ENCODE results near the gene FMO1.
"Not testable (repeated sequence)": the region's sequence is repeated elsewhere in the genome, so short reads cannot be mapped to it uniquely, and the experiment has no call there.

The FMO1 gene

GRCh38 chr1:171248302-171248701 is at the start of gene FMO1:
TSS of gene FMO1 (plus strand) at chr1:171248494. CDS start at chr1:171258088, 9,594 bp downstream.
- DNase-seq = no peak

- DNase-seq = no peak
Measured at GRCh38 chr1:171204296-171204695, 44.0 kb upstream of the FMO1 start.

- DNase-seq = no peak
Measured at GRCh38 chr1:171206204-171206977, 41.9 kb upstream of the FMO1 start.

GRCh38 chr1:171206978-171207355 is 41.3 kb upstream of the FMO1 start:
- no peak for DNase-seq

DNA sequence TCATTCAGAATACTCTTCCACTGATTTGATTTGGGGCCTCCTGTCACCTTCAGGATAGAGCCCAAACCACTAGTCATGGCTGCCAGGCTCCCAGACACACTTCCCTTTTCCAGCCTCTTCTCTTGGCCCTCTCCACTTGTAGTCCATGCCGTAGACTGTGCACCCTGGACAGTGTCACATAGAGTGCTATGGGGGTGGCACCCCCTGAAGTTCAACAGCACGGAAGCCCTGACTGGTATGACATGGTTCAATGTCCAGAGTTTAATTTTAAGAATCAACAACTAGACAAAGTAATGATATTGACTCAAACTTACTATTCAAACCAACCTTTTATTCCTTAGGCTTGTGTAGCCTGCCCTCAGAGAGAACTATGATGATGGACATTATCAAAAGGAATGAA is 40.9 kb upstream of the FMO1 start:
- DNase-seq = no peak

DNA sequence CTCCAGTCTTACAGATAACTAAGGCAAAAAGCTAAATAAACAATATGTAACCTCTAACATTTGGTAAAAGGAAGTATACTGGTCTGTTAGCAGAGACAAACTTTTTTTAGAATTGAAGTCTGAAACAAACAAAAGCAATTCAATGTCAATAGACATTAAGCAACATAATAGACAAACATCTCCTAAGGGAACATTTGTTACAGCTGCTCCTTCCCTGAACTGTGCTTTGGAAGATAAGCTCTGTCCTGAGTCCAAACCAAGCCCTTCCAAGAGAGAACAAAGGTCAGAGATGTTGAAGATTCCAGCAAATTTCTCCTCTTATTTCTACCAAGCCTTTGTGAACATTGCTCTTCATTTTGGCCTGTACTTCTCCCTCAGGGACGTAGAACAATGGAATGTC is 37.9 kb upstream of the FMO1 start:
- DNase-seq = no peak

- peak; percentile 93 for DNase-seq
Measured at GRCh38 chr1:171212607-171213351, 35.5 kb upstream of the FMO1 start.

- DNase-seq = peak; percentile 21
Measured at GRCh38 chr1:171213559-171214454, 34.5 kb upstream of the FMO1 start.

GRCh38 chr1:171217658-171218443 is 30.4 kb upstream of the FMO1 start:
- no peak for DNase-seq

DNA sequence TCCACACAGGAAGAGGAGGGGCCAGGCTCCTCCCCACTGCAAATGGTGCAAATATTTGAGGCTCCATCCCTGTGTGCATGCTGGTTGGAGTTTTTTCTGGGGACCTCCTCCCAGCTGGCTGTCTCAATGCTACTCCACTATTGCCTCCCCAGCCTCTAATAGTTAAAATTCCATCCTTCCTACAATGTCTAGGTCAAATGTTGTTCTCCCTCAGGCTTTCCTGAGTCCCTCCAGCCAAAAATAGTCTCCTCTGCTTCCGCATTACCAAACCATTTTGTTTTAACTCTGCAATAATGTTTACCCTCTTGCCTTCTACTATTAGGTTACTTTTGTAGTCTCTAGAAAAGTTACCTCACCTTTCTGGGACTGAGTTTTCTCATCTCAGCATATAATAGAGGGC is 29.6 kb upstream of the FMO1 start:
- no peak for DNase-seq

DNA sequence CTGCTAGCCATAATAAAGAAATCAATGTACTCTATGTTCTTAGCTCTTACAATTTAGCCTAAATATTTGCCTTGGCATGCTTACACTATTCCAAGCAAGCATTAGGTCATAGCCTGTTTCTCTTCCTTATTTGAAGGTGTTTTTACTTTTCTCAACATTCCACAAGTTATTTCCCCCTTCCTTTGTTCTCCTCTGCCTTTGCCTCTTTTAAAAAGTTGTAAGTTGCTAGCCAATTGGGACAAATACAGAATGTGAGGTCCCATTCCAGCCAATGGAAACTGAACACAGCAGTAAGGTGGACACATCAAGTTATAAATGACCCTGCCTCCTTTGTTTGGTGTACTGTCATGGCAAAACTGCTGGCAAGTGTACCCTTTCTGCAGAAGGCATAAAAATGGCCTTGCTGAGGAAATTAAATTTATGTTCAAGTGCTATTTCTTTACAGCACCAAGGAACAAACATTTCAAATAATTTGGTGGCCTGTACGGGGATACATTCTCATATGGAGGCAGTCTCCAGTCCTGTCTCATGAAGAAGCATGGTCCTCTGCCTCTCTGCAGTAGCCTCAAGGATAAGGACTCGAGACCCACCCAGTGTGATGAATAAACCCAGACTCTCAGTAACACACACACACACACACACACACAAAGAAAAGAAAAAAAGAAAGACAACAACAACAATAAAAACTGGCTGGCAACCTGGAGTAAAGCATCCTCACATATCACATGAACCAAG is 28.8 kb upstream of the FMO1 start:
- no peak for DNase-seq

DNA sequence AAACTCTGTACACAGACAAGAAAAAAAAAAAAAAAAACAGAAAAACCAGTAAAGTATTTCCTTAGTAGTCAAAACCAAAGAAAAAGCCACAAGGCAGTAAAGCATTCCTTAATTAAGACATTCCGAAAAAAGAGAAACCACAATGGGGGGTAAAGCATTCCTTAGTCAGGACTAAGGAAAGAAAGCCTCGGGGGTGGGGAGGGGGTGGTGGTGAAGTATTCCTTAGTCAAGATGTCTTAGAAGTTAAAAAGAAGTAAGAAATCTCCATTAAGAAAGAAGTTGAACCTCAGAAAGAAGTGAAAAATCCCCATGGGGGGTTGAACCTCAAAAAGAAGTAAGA is 28.2 kb upstream of the FMO1 start:
- no peak for DNase-seq

DNA sequence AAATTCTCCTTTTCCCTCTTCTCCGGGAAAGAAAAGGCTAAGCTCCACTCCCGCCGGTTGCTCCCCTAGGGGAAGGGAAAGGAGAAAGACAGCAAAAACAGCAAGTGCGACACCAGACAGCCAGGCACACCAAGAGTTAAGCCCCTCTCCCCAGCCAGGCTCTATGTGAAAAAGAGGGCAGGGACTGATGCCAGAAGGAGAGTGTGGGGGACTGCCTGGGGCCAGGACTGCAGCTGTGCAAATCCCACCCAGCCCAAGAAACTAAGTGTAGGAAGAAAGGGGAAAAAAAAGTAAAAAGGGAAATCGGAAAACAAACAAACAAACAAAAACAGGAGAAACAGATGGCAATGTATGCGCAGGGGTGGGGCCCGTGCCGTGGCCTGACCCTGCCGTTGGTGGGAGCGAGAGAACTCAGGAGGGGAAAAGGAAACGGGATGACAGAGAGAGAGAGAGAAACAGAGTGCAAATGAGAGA is 27.7 kb upstream of the FMO1 start:
- DNase-seq = peak; percentile 79

- peak; percentile 24 for DNase-seq
Measured at GRCh38 chr1:171221665-171222591, 26.4 kb upstream of the FMO1 start.

DNA sequence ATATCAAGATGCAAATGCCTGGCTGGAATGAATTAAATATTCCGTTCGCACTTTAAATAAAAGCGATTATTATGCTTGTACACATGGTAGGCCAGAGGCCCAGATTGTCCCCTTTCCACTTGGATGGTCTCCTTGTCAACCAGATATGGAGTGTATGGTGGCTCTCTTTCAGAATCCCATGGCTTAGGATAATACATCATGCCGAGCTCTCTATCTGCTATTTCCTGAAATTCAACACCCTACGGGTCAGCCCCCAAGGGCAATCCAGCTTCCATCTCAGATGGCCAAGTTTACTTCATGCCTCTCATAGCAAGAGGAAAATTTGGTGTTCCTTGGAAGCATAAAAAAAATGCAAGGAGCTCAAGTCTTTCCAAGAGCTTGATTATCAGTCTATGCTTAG is 25.4 kb upstream of the FMO1 start:
- DNase-seq = peak; percentile 83

DNA sequence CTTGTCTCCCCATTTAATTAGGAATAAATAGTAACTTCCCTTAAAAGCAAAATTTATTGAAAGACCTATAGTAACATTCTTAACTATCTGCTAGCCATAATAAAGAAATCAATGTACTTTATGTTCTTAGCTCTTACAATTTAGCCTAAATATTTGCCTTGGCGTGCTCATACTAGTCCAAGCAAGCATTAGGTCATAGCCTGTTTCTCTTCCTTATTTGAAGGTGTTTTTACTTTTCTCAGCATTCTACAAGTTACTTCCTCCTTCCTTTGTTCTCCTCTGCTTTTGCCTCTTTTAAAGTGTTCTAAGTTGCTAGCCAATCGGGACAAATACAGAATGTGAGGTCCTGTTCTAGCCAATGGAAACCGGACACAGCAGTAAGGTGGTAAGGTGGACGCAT is 24.0 kb upstream of the FMO1 start:
- DNase-seq = not testable (repeated sequence)

- DNase-seq = peak; percentile 94
Measured at GRCh38 chr1:171226747-171227370, 21.4 kb upstream of the FMO1 start.

GRCh38 chr1:171231326-171231725 is 17.0 kb upstream of the FMO1 start:
- no peak for DNase-seq

- no peak for DNase-seq
Measured at GRCh38 chr1:171233183-171233582, 15.1 kb upstream of the FMO1 start.

DNA sequence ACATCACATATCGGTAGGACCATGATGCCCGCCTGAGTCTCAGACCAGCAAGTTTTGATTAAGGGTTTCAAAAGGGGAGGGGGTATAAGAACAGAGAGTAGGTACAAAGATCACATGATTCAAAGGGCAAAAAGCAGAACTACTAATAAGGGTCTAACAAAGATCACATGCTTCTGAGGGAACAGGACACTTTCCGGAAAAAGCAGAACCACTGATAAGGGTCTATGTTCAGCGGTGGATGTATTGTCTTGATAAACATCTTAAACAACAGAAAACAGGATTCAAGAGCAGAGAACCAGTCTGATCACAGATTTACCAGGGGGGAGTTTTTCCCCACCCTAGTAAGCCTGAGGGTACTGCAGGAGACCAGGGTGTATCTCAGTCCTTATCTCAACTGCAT is 12.1 kb upstream of the FMO1 start:
- DNase-seq = not testable (repeated sequence)

Measured in NCI-H82 (cell line).